Immature natural killer cell (primary cell): Measurements from ENCODE around the gene PELI2. TPM values are rescaled to one million over a fixed set of nuclear protein-coding genes. Genes with fewer than 3 reads are reported as not detected.
A peak's percentile ranks its signal among the peaks of the same experiment; 100 is the strongest.

Experiments
- DNase-seq, 3 donors: peaks; one replicate each; pipeline ENCODE4 v3.0.0; 2022; ENCODE audit warnings: mixed read lengths in 1 of 3
- H3K27ac Mint-ChIP-seq, 6 donors: one replicate each; pipeline ENCODE4 v1.8.0; 2020; ENCODE audit warnings: mixed read lengths in 6 of 6, mild to moderate bottlenecking in 5 of 6, inconsistent platforms in 4 of 6, moderate library complexity in 3 of 6
- H3K27me3 Mint-ChIP-seq, 3 donors: one replicate each; pipeline ENCODE4 v1.8.0; 2020 to 2021; ENCODE audit warnings: low read depth in 3 of 3, mild to moderate bottlenecking in 3 of 3, mixed read lengths in 3 of 3, moderate library complexity in 3 of 3, inconsistent platforms in 1 of 3
- H3K36me3 Mint-ChIP-seq, 3 donors: one replicate each; pipeline ENCODE4 v1.8.0; 2020; ENCODE audit warnings: mixed read lengths in 3 of 3, inconsistent platforms in 2 of 3, mild to moderate bottlenecking in 2 of 3
- H3K4me1 Mint-ChIP-seq, 2 donors: one replicate each; pipeline ENCODE4 v1.8.0; 2020; ENCODE audit warnings: inconsistent platforms in 2 of 2, mild to moderate bottlenecking in 2 of 2, mixed read lengths in 2 of 2, moderate library complexity in 1 of 2
- H3K4me3 Mint-ChIP-seq, 5 donors: one replicate each; pipeline ENCODE4 v1.8.0; 2020; ENCODE audit warnings: mild to moderate bottlenecking in 5 of 5, mixed read lengths in 5 of 5, inconsistent platforms in 3 of 5, moderate library complexity in 3 of 5
- H3K9me3 Mint-ChIP-seq, 6 donors: one replicate each; pipeline ENCODE4 v1.8.0; 2020; ENCODE audit warnings: mild to moderate bottlenecking in 6 of 6, mixed read lengths in 6 of 6, inconsistent platforms in 4 of 6, moderate library complexity in 3 of 6
- polyA plus RNA-seq, 3 donors: library from polyadenylated mRNA; unstranded; fragments of 300-500 nt; fragmentation: Illumina TruSeq; gene quantifications; one replicate each; pipeline ENCODE4 v1.2.3, GENCODE V29; 2021

The PELI2 gene
- polyA plus RNA-seq, 3 donors from 2014 or later: 2.6 to 3.7 (median 2.7) TPM

- no peaks in the 10 kb centered on the region for H3K4me1 Mint-ChIP-seq
- no peak overlapping the region for H3K4me3 Mint-ChIP-seq
- DNase-seq: no peak
- peaks cover 0 to 5% (median 0%) of the 10 kb centered on the region in 3 donors for H3K36me3 Mint-ChIP-seq
- H3K27me3 Mint-ChIP-seq: peaks cover 0 to 7% (median 4%) of the 10 kb centered on the region in 3 donors
- H3K9me3 Mint-ChIP-seq: peaks cover 0 to 2% (median 0%) of the 10 kb centered on the region in 6 donors
- H3K27ac Mint-ChIP-seq: no peak overlapping the region
Measured at GRCh38 chr14:56102941-56103340, 15.3 kb upstream of the PELI2 start.

GRCh38 chr14:56107615-56108014, 10.6 kb upstream of the PELI2 start:
- Mint-ChIP-seq H3K9me3 (peaks cover 0 to 4% (median 0%) of the 10 kb centered on the region in 6 donors), H3K27ac (no peak overlapping the region), H3K27me3 (peaks cover 0 to 7% (median 2%) of the 10 kb centered on the region in 3 donors), H3K4me3 (no peak overlapping the region), H3K4me1 (no peaks in the 10 kb centered on the region), H3K36me3 (peaks cover 0 to 5% (median 0%) of the 10 kb centered on the region in 3 donors)
- DNase-seq: no peak

GRCh38 chr14:56108057-56108456, 10.2 kb upstream of the PELI2 start:
- Mint-ChIP-seq H3K27me3 (peaks cover 0 to 4% (median 2%) of the 10 kb centered on the region in 3 donors), H3K4me3 (no peak overlapping the region), H3K4me1 (no peaks in the 10 kb centered on the region), H3K27ac (no peak overlapping the region), H3K9me3 (peaks cover 0 to 4% (median 0%) of the 10 kb centered on the region in 6 donors), H3K36me3 (peaks cover 0 to 5% (median 0%) of the 10 kb centered on the region in 3 donors)
- DNase-seq: no peak

- Mint-ChIP-seq H3K9me3 (peaks cover 0 to 2% (median 0%) of the 10 kb centered on the region in 6 donors), H3K4me3 (no peak overlapping the region), H3K4me1 (peaks cover 15 to 16% of the 10 kb centered on the region in 2 donors), H3K27me3 (peaks cover 2 to 8% (median 5%) of the 10 kb centered on the region in 3 donors), H3K36me3 (no peaks in the 10 kb centered on the region), H3K27ac (no peak overlapping the region)
- DNase-seq: no peak
Measured at GRCh38 chr14:56112781-56113180, 5.4 kb upstream of the PELI2 start.

GRCh38 chr14:56115334-56115870, 2.8 kb upstream of the PELI2 start:
- Mint-ChIP-seq H3K4me3 (no peak overlapping the region), H3K4me1 (peaks cover 28 to 31% of the 10 kb centered on the region in 2 donors), H3K36me3 (no peaks in the 10 kb centered on the region), H3K27ac (peak overlapping the region in 5 of 6 donors; percentile 3 to 86 (median 57)), H3K9me3 (peaks cover 0 to 2% (median 0%) of the 10 kb centered on the region in 6 donors), H3K27me3 (peaks cover 4 to 16% (median 11%) of the 10 kb centered on the region in 3 donors)
- no peak for DNase-seq

- peaks cover 36 to 38% of the 10 kb centered on the region in 2 donors for H3K4me1 Mint-ChIP-seq
- H3K27me3 Mint-ChIP-seq: peaks cover 4 to 16% (median 11%) of the 10 kb centered on the region in 3 donors
Measured at GRCh38 chr14:56115976-56116893, 2.0 kb upstream of the PELI2 start.

GRCh38 chr14:56118611-56119181, 485 bp downstream of the PELI2 start:
- Mint-ChIP-seq H3K4me3 (peak overlapping the region in 2 of 5 donors; percentile 56 to 97), H3K27me3 (peaks cover 4 to 18% (median 9%) of the 10 kb centered on the region in 3 donors), H3K36me3 (no peaks in the 10 kb centered on the region), H3K9me3 (no peaks in the 10 kb centered on the region), H3K4me1 (peaks cover 46 to 51% of the 10 kb centered on the region in 2 donors), H3K27ac (no peak overlapping the region)
- peak in 2 of 3 donors; percentile 36 to 39 for DNase-seq

More at GRCh38 chr14:56115976-56116893, 2.0 kb upstream of the PELI2 start:
- peaks cover 0 to 2% (median 0%) of the 10 kb centered on the region in 6 donors for H3K9me3 Mint-ChIP-seq
- H3K36me3 Mint-ChIP-seq: no peaks in the 10 kb centered on the region
- H3K4me3 Mint-ChIP-seq: peak overlapping the region; percentile 12 to 58 (median 52)
- H3K27ac Mint-ChIP-seq: peak overlapping the region; percentile 67 to 97 (median 77)
- DNase-seq: no peak

- peak overlapping the region; percentile 89 to 92 (median 92) for H3K4me3 Mint-ChIP-seq
- H3K4me1 Mint-ChIP-seq: peaks cover 48 to 55% of the 10 kb centered on the region in 2 donors
- H3K27me3 Mint-ChIP-seq: peaks cover 4 to 18% (median 9%) of the 10 kb centered on the region in 3 donors
- peak overlapping the region in 5 of 6 donors; percentile 65 to 90 (median 70) for H3K27ac Mint-ChIP-seq
- no peaks in the 10 kb centered on the region for H3K9me3 Mint-ChIP-seq
- no peaks in the 10 kb centered on the region for H3K36me3 Mint-ChIP-seq
- peak; percentile 44 to 49 (median 46) for DNase-seq
Measured at GRCh38 chr14:56119201-56119981, 1.2 kb downstream of the PELI2 start.

GRCh38 chr14:56120091-56120691, 2.0 kb downstream of the PELI2 start:
- Mint-ChIP-seq H3K4me3 (peak overlapping the region; percentile 89 to 92 (median 92)), H3K4me1 (peaks cover 52 to 55% of the 10 kb centered on the region in 2 donors)

GRCh38 chr14:56121816-56122215, 3.6 kb downstream of the PELI2 start:
- no peak overlapping the region for H3K4me3 Mint-ChIP-seq
- peaks cover 46 to 47% of the 10 kb centered on the region in 2 donors for H3K4me1 Mint-ChIP-seq
- no peaks in the 10 kb centered on the region for H3K9me3 Mint-ChIP-seq
- H3K27ac Mint-ChIP-seq: no peak overlapping the region
- peaks cover 4 to 17% (median 9%) of the 10 kb centered on the region in 3 donors for H3K27me3 Mint-ChIP-seq
- H3K36me3 Mint-ChIP-seq: no peaks in the 10 kb centered on the region
- DNase-seq: no peak

More at GRCh38 chr14:56120091-56120691, 2.0 kb downstream of the PELI2 start:
- Mint-ChIP-seq H3K9me3 (no peaks in the 10 kb centered on the region), H3K27ac (peak overlapping the region in 5 of 6 donors; percentile 1 to 90 (median 71)), H3K27me3 (peaks cover 4 to 20% (median 9%) of the 10 kb centered on the region in 3 donors), H3K36me3 (no peaks in the 10 kb centered on the region)
- no peak for DNase-seq

GRCh38 chr14:56122301-56122700, 4.1 kb downstream of the PELI2 start:
- Mint-ChIP-seq H3K27me3 (peaks cover 4 to 17% (median 9%) of the 10 kb centered on the region in 3 donors), H3K4me1 (peaks cover 42 to 43% of the 10 kb centered on the region in 2 donors), H3K4me3 (no peak overlapping the region), H3K27ac (no peak overlapping the region), H3K9me3 (no peaks in the 10 kb centered on the region), H3K36me3 (no peaks in the 10 kb centered on the region)
- DNase-seq: no peak

GRCh38 chr14:56124327-56124726, 6.1 kb downstream of the PELI2 start:
- no peak for DNase-seq
- H3K9me3 Mint-ChIP-seq: no peaks in the 10 kb centered on the region
- H3K4me1 Mint-ChIP-seq: peaks cover 35 to 37% of the 10 kb centered on the region in 2 donors
- H3K36me3 Mint-ChIP-seq: no peaks in the 10 kb centered on the region
- no peak overlapping the region for H3K4me3 Mint-ChIP-seq
- no peak overlapping the region for H3K27ac Mint-ChIP-seq
- peaks cover 0 to 15% (median 10%) of the 10 kb centered on the region in 3 donors for H3K27me3 Mint-ChIP-seq
